ENCODE results near the gene RPS19.
A peak's percentile ranks its signal among the peaks of the same experiment; 100 is the strongest.

The RPS19 gene

DNA sequence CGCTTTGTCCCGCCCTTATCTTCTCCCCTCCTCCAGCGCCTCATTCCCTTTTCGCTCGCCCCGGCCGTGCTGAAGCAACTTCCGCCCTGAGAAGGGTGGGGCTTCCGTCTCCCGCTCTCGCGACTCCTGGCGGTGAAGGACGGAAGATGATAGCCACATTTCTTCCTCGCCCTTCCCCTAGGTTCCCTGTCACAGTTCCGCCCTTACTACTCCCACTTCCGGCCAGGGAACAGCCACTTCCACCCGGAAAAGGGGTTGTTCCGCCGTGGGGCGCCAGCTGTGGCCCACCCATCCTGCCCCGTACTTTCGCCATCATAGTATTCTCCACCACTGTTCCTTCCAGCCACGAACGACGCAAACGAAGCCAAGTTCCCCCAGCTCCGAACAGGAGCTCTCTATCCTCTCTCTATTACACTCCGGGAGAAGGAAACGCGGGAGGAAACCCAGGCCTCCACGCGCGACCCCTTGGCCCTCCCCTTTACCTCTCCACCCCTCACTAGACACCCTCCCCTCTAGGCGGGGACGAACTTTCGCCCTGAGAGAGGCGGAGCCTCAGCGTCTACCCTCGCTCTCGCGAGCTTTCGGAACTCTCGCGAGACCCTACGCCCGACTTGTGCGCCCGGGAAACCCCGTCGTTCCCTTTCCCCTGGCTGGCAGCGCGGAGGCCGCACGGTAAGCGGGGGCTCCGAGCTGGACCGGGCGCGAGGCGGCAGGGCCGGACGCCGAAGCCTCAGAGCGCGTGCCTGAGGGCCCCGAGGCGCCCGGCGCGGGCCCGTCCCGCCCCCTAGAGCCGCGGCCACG is at the start of gene RPS19:
RPS19 (plus strand) TSS at position 638 of the 801 bp plus-strand sequence. CDS start 520 bp downstream, outside the sequence.
- DNase-seq (ENCODE audit: low spot score) = peak; percentile 97

DNA sequence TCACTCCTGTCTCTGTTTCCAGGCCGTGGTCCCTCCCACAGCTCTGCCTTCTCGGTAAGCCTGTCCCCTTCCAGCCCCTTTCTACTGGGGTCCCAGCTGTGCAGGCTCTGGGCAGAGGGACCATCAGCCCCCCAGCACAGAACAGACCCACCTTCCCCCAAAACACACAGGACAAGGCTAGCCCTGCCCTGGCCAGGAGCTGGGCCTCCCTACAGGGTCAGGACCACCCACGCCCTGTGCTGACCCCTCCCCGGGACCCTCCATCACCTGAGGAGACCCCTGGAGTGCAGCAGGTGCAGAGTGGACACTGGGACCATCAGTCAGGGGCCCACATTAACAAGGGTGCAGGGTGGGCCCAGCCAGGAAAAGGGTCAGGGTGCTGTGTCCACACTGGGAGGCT is 49.8 kb upstream of the RPS19 start:
- no peak for DNase-seq (ENCODE audit: low spot score)

DNA sequence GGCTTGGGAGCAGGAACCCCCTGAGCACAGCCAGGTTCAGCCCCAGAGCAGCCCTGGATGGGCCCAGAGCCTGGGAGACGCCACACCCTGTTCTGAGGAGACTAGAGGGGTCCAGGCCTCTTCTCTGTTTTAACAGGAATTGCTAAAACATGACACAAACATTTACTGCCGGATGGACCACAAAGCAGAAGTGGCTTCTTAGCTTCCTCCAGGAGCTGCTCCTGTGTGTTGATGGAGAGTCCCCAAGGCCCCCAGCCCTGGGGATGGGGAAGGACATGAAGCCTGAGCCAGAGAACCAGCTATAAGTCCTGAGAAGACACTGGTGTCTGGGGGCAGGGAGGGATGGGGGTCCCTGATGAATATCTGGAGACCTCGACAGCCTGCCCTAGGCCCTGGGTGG is 49.0 kb upstream of the RPS19 start:
- no peak for DNase-seq (ENCODE audit: low spot score)

DNA sequence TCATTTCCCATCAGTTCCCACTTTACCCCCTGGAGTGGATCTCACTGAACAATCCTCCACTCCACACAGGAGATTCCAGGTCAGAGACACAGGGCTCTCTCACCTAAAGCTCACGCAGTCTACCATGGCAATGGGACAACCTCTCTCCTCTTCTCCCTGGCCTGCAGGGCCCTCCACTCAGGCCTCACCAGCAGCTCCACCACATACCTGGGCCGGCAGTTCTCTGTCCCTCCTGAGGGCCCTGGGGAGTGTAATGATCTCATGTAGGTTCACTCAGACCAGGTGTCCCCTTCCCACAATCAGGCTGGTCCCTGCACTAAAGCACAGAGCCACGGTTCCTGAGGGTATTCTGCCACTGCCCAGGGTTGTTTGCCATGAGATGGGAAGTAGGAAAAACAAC is 48.1 kb upstream of the RPS19 start:
- no peak for DNase-seq (ENCODE audit: low spot score)

DNA sequence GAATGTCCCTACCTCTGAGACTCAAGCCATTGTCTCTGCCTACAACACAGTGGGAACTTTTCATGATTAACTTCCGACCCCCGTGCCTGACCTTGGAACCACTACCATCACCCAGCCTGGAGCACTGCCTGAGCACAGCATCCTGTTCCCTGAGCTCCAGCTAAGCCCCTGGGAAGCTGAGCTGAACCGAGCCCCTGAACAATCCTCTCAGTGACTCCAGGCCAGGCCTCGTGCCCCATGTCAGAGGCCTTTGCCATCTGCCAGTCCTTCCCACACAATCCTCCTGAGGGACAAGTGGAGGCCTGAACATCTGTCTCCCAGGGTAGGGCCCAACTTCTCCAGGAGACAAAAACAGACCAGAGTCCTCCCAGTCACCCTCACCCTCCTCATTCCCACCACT is 46.1 kb upstream of the RPS19 start:
- DNase-seq (ENCODE audit: low spot score) = no peak

DNA sequence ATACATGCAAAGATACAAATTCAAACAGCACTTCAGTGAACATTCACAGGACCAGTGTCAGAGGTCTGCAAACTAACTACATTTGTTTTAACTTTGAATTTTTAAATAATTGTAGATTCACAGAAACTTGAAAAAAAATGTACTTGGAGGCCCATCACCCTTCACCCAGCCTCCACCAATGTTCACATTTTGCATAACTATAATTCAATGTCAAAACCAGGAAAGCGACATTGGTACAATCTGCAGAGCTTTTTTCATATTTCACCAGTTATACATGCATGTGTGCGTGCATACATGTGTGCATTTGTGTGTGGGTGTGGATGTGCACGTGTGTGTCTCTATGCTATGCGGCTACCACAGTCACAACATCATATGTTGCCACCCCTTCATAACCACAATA is 44.8 kb upstream of the RPS19 start:
- no peak for DNase-seq (ENCODE audit: low spot score)

DNA sequence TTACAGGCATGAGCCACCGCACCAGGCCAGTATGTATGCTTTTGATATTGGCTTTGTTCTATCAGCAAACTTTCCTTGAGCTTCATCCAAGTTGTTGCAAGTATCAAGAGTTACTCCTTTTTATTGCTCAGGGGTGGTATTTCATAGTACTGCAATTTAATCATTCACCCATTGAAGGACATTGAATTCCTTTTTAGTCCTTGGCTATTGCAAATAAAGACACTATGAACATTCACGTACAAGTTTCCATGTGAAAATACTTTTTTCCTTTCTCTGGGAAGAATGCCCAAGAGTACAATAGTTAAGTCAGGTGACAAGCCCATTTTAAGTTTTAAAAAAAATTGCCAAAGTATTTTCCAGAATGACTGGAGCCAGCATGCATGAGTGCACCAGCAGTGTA is 43.3 kb upstream of the RPS19 start:
- DNase-seq (ENCODE audit: low spot score) = no peak

DNA sequence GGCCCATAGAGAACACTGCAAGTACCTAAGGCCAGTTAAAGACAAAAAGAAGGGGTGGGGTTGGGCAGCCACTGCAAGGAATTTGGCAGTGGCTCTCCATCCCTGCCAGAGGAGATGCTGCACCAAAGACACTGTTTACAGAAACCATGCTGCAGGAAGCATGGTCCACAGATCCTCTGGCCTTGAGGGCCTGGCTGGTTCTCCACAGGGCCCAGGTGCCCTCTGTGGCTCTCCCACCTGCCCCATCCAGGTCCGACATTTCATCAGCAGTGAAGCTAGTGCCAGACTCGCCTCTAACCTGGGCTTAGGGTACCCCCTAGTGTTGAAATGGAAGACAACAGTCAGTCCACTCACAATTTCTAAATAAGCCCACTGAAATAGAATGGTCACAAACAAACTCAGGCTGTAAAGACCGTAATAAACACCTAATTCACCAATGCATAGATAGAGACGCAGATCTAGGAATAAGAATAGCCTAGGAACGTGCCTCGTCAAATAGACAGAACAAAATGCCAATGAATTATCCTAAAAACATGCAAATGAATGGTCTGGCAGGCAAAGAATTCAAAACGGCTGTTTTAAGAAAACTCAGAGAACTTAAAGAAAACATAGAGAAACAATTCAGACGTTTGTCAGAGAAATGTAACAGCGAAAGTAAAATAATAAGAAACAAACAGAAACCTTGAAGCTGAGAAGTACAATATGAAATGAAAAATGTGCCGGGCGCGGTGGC is 38.9 kb upstream of the RPS19 start:
- peak; percentile 50 for DNase-seq (ENCODE audit: low spot score)

DNA sequence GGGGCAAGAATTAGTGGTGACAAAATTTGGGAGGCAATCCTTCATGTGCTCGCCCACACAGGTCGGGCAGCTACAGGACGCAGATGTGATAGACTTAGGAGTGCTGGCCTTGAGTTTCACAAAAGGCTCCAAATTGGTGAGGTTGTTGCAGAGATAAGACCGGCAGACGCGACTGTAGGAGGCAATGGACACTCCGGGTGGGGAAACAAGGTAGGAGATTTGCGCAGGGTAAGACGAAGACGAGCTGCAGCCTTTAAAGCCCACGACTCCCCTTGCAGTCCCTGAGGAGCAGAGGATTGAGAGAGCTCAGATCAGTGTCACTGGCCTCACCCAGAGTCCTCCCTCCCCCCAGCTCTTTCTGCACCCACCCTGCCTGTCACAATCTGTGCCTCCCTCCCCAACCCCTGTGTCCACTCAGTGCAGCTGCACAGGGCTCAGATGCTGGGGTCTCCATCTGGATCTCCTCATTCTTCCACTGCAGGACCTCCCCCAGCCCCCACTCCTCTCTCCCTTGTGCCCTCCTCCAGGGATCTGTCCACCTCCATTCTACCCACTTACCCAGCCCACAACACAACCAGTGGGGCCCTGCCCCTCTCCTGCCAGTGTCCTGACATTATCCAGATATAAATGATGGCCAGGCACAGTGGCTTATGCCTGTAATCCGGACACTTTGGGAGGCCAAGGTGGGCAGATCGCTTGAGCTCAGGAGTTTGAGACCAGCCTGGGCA is 21.9 kb upstream of the RPS19 start:
- DNase-seq (ENCODE audit: low spot score) = no peak

DNA sequence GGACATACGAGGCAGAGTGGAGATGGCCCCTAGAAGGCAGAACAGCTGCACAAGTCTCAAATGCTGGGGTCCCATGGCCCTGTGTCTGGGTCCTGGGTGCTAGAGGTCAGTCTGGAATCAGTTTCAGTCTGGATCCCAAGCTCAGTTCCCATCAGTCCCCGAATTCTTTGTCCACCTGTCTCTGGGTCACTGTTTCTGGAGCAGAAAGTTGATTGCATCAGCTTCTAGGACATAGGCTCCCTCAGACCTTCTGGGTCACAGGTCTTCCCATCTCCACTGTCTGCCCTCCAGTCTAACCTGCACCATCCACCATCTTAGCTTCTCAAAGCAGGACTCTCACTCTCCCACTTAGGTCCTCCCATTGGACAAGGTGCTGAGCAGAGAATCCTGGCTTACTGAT is 20.8 kb upstream of the RPS19 start:
- no peak for DNase-seq (ENCODE audit: low spot score)

DNA sequence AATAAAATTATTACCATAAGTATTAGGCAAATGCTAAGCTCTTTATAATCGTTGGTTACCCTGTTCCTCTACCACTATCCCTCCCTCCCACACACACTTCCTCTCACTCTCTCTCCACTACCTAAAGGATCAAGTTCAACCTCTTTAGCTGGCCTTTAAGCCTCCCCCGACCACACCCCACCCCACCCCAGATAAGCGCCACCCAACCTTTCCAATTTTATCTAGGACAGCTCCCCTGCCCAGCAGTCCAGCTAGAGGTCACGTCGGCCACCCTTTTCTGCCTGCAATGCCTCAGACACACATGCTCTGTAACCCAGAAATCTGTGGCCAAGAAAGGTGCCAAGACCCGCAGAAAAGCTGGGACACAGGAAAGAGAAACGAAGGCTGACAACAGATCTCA is 16.7 kb upstream of the RPS19 start:
- no peak for DNase-seq (ENCODE audit: low spot score)

DNA sequence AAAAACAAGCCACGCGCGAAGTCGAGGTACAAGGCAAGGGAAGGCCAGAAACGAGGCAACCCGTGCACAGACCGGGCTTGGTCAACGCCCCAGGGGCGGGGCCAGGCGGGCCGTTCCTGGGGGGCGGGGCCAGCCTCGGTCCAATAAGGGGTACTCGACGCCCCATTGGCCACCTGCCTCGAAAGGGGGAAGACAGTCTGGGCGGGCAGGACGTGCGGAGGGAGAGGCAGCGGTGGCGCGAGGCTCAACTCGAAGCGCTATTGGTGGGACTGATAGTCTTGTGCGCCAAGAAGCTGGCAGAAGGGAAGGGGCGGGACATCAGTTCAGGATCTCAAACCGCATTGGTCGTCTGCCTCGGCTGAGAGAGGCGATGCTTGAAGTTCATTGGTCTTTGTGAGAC is 15.5 kb upstream of the RPS19 start, which contains the start of gene LYPD4:
LYPD4 (minus strand) TSS at position 83 of the 400 bp plus-strand sequence. CDS start 5,398 bp downstream, outside the sequence.
- DNase-seq (ENCODE audit: low spot score) = no peak

DNA sequence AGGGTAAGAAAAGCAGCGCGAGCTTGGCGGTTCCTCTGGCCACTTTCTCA is 15.2 kb upstream of the RPS19 start, which contains the start of gene DMRTC2:
DMRTC2 (plus strand) TSS at position 42 of the 50 bp plus-strand sequence. CDS start 2,387 bp downstream, outside the sequence.
- DNase-seq (ENCODE audit: low spot score) = no peak

DNA sequence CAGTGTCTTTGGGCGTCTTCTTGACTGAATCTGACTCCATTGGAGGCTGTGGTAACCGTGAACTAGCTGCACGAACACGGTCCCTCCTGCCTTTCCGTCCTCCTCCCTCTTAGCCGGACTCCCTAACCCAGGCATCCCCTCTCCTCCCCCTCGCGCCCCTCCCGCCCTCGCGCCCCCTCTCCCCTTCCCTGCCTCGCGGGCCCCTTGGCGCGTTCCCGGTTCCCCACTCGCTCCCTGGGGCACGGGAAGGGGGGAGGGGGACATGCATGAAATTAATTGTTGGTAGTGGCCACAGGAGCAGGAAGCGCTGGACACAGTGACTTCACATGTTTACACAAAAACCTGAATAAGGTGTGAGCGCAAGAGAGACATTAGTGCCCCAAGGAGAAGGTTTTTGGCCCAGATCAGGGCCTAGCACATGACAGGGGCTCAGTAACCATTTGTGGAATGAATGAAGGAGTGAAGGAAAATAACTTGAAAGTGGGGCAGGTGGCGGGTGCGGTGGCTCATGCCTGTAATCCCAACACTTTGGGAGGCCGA is 14.9 kb upstream of the RPS19 start:
- DNase-seq (ENCODE audit: low spot score) = no peak

DNA sequence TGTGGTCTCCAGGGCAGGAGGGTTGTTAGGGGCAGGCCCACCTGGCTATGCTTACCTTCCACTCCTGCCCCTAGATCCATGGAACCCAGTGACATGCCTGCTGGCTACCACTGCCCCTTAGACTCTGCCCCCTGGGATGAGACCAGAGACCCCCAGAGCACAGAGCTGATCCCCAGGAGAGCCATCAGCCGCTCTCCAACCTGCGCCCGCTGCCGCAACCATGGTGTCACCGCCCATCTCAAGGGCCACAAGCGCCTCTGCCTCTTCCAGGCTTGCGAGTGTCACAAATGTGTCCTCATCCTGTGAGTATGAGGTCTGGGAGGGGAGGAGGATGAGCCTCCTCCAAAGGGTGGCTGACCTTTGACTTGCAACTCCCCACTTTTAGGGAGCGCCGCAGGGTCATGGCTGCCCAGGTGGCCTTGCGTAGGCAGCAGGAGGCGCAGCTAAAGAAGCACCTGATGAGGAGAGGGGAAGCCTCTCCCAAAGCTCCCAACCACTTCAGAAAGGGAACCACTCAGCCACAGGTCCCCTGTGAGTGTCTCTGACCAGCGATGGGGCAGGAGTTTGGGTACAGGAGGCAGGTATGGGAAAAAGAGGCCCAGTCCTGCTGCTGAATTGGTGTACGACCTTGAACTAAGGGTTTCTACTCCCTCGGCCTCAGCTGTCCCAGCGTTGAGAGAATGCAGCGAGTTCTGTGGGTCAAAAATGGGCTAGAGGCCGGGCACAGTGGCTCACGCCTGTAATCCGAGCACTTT is 12.5 kb upstream of the RPS19 start:
- no peak for DNase-seq (ENCODE audit: low spot score)

DNA sequence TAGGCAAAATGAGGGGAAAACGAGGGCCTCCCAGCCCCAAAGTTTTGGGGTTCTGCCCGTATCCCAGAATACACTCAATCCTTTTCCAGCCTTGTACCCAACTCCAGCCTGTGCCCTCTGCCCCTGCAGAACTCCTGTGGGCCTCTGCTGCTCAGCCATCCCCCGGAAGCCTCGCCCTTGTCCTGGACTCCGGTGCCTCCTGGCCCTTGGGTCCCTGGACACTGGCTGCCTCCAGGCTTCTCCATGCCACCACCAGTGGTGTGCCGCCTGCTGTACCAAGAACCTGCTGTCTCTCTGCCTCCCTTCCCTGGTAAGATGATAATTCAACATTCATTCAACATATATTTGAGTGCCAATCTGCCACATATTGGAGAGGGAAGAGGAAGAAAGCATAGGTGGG is 11.4 kb upstream of the RPS19 start:
- no peak for DNase-seq (ENCODE audit: low spot score)

DNA sequence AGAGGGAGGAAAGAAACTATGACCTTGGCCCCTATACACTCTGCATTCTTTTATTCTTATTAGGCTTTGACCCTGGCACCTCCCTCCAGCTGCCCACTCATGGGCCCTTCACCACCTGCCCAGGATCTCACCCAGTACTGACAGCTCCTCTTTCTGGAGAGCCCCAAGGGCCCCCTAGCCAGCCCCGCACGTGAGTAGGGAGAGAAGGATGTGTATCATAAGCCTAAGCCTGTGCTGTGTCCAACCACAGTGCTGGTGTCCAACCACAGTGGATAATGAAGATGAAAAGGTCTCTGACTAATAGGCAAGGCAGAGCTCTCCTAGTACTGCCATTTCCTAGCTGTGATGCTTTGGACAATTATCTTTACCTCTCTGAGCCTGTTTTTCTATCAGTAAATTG is 11.0 kb upstream of the RPS19 start:
- no peak for DNase-seq (ENCODE audit: low spot score)

DNA sequence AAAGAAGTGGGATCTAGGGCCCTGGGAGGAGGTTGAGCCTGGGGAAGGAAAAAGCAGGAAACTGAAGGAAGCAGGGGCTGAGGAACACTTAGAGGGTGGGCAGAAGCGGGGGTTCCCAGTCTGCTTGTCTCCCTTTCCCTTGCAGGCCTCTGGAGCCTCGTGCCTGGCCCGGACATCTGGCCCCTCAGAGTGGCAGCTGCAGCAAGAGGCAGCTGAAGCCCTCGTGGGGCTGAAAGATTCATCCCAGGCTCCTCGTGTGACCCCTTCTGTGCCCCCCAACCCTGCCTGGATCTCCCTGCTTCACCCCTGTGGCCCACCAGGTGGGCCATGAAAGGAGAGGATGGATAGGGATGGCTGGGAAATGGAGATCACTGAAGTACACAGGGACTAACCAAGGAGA is 9.7 kb upstream of the RPS19 start:
- DNase-seq (ENCODE audit: low spot score) = no peak

DNA sequence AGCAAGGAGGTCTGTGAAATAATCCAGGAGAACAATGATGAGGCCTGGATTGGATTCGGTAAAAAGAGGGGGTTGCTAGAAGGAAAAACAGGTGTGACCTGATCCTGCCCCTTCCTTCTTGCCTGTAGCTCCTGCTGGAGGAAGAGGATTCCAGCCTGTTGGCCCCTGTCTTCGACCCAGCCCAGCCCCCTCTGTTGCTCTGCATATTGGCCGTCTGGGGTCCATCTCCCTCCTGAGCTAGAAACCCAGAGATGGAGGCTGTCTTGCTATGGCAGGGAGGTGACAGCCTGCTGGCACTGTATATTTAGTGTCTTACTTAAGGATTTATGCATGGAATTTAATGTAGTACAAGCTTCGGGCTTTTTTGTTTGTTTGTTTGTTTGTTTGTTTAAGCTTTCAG is 8.6 kb upstream of the RPS19 start:
- no peak for DNase-seq (ENCODE audit: low spot score)

DNA sequence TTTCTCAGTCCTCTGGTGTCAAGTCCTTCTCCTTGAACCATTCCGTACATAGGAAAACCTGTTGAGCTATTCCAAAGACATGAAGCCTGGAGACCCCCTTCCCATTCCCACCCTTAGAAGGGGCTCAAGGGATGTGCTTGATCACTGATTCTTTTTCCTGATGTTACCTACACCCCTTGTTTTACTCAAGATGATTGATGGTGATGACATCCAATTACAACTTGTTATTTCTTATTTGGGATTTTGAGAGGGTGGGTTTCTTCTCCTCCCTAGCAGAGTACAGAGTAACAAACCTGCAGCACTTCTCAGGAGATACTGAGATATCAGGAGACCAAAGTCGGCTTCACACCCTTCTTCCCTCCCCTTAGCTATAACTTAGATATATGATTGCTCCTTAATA is 6.7 kb upstream of the RPS19 start:
- no peak for DNase-seq (ENCODE audit: low spot score)

DNA sequence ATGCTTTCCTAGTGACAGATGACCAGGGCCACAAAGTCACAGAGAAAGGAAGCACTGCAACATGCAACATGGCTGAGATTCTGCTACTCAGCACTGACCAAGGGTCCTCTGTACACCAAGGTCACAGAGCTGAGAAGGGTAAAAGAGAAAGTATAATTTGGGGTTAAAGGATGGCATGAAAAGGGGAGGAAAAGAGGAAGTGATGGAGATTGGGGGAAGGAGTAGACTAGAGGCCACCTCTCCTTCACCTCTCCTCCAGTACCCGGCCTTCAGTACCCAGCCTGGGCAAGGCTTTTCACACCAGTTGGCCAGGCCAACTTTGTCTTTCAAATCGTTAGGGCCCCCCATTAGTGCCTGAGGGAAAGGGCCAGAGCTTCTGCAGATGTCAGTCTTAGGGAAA is 6.3 kb upstream of the RPS19 start:
- no peak for DNase-seq (ENCODE audit: low spot score)

DNA sequence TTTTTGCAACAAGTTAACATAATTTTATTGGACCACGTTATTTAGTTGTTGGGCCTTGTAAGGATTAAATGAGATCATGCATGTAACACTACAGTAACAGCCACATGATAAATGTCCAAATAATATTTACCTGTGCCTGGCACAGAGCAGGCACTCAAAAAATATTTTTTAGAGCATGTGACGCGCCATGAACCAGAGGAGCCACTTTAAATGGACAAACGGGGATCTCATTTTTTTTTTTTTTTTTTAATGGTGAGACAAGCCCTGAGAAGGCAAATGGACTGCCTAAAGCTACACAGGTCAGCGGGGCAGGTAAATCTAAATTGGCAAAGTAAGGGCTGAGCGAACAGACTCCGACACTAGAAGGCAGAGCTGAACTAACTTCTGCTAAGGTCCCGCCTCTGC is 840 bp upstream of the RPS19 start:
- DNase-seq (ENCODE audit: low spot score) = no peak
